AG08396 (cell line): ENCODE measurements around the gene ZGLP1.
A peak's percentile ranks its signal among the peaks of the same experiment; 100 is the strongest.

ENCODE experiments used
- DNase-seq: peaks from one replicate; pipeline ENCODE4 v3.0.0; 2012; ENCODE audit warnings: low spot score, mixed read lengths

Gene ZGLP1

DNA sequence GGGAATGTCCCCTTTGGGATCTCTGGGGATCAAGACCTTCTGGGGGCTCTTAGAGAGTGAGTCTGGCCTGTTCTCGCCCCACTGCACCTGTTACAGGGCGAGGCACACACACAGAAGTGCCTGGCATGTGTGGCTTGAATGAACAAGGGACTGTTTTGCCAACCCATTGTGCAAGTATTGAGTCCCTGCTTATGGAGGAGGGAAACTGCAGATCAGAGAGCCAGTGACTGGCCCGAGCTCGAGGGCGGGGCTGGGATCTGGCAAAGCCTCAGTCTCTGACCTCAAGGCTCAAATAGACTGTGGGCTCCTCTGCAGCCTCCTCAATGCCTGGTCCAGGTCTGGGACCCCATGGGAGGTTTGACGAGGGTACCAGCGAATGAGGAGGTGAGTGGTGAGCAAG lies 18.2 kb upstream of the ZGLP1 start:
- peak; percentile 3 for DNase-seq

DNA sequence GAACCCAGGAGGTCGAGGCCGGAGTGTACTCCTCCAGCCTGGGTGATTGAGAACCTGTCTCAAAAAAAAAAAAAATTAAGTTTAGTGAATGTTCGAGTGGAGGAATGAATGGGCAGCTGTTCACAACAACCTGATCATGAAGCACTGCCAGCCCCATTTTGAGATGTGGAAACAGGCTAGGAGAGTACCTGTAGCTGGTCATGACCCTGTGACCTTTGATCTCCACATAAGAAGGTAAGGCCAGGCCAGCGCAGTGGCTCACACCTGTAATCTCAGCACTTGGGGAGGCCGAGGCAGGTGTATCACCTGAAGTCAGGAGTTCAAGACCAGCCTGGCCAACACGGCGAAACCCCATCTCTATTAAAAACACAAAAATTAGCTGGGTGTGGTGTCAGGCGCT lies 16.1 kb upstream of the ZGLP1 start:
- DNase-seq: no peak

DNA sequence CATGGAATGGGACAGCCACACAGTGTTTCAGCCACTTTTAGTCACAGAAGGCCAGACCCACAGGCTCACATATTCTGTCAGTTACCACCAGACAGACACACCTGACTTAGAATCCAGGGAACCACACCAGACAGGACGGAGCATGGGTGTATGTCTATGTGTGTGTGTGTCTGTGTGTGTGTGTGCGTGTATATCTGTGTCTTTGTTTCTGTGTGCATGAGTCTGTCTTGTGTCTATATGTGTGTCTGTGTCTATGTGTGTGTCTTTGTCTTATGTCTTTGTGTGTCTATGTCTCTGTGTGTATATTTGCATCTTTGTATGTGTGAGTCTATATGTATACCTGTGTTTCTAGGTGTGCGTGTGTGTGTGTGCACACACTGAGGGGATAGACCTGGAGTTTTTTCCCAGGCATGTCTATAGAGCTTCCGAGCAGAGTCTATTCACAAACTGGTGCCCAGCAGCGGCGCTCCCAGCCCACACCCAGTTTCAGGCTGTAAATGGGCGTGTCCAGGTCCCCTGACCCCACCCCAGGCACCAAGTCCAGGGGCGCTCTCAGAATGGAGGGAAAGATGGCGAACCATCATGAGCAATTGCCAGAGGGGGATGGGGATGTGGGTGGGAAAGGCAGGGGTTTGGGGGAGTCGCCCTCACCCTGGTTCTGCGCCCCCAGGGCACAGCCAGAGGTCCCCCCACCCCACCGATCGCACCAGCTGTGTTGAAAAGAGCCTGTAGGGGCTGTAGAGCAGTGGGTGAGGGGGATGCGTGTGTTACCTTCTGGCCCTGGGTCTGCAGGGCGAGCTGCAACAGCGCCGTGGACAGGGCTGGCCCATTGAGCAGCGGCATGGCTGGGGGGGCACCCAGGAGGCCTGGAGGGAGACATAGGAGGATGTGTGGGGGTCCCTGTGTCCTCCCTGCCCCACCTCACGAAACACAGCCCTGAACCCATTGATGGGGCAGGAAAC lies 12.5 kb upstream of the ZGLP1 start:
- peak; percentile 4 for DNase-seq

DNA sequence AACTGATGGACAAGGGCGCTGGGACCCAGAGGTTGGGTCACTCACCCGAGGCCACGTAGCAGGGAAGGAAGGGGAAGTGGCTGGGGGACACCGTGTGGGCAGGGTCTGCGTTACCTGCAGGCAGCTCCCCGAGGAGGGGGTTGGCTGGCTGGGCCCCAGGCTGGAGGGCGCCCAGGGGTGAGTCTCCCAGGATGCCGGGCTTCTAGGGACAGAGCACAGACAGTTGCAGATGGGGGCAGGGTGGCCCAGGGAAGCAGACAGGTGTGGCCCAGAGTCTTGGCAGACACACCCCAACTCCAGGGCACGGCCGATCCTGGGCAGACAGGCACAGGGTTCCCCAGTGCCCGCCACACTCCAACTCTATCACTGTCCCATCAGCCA lies 11.8 kb upstream of the ZGLP1 start:
- peak; percentile 3 for DNase-seq

DNA sequence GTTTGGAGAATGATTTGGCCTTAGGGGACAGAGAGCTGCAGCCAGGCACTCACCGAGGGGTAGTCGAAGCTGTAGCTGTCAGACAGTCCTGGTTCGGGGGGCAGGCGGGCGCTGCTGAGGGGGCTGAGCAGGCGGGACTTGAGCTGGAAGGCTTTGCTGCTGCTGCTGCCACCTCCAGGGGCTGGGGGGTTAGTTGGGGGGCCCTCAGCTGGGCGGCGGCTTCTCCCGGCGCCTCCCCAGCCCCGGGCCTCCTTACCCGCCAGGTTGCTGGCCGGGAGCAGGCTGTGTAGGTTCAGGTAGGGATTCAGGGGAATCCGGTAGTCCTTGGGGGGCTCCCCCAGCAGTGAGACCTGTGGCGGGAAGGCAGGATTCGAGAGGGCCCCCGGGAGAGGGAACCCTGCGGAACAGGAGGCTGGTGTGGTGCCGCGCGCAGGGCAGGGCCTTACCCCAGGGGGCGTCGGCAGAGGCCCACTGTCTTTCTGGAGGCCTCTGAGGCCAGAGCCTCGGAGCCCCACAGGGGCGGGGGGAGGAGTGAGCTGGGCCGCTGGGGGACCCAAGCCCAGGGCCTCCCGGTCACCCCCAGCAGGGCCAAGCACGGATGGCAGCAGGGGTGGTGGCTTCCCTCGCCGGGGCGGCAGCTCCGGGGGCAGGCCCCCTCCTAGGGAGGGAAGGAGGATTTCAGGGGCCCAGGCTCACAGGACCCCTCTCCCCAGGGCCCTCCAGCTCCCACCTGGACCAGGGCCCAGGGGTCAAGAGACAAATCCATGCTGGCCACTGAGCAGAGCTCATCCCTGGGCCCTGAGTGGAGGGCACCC lies 11.2 kb upstream of the ZGLP1 start:
- DNase-seq: peak; percentile 8

DNA sequence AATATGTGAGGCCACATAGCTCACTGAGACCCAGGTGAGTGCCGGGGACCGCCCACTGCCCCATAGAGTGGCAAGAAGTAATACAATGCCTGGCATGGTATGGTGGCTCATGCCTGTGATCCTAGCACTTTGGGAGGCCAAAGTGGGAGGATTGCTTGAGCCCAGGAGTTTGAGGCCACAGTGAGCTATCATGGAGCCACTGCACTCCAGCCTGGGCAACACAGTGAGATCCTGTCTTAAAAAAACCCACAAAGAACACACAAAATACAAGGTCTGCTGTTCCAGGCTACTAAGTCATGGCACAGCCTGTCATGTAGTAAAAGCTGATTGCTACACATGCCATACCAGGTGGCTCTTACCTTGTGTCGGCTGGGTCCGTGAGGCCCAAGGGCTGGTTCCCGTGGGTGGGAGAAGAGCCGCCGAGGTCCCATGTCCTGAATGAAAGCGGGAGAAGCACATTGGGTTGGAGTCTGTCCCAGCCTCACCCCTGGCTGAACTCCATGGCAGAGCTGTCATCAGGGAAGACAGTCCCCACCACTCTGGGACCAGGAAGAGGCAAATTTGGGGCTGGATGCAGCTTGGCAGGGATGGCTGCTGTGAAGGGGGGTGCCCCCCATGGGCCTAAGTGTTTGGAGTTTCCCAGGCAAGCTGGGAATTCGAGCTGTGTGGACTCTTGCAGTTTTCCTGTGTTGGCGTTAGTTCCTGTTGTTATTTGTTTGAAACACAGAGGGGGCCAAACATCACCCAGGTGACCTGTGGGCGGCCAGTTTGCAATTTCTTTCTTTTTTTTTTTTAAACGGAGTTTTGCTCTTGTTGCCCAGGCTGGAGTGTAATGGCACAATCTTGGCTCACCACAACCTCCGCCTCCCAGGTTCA lies 9.4 kb upstream of the ZGLP1 start:
- peak; percentile 1 for DNase-seq

DNA sequence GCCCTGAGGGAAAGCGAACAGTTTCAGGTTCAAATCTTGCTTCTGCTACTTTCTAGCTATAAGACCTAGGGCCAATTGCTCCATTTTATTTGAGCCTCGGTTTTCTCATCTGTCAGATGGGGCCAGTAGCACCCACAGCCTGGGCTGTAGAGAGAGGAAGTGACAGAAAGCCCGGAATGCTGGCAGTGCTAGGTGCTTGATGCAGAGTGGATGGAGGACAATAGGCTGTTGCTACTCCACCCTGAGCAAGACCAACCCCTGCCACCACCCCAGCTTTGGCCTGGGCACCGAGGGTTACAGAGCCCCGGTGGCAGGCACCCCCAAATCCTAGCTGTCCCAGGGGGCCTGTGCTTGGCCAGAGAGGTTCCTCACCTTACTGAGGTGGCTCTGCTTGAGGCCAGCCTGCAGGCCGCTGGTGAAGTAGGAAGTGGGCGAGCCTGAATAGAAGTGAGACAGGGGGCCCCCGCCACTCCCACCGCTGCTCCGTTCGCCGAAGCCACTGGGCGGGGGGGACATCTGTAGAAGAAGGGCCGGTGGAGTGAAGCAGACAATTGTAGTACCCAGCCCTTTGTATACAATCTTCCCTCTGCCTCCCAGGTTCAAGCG lies 8.3 kb upstream of the ZGLP1 start:
- no peak for DNase-seq

DNA sequence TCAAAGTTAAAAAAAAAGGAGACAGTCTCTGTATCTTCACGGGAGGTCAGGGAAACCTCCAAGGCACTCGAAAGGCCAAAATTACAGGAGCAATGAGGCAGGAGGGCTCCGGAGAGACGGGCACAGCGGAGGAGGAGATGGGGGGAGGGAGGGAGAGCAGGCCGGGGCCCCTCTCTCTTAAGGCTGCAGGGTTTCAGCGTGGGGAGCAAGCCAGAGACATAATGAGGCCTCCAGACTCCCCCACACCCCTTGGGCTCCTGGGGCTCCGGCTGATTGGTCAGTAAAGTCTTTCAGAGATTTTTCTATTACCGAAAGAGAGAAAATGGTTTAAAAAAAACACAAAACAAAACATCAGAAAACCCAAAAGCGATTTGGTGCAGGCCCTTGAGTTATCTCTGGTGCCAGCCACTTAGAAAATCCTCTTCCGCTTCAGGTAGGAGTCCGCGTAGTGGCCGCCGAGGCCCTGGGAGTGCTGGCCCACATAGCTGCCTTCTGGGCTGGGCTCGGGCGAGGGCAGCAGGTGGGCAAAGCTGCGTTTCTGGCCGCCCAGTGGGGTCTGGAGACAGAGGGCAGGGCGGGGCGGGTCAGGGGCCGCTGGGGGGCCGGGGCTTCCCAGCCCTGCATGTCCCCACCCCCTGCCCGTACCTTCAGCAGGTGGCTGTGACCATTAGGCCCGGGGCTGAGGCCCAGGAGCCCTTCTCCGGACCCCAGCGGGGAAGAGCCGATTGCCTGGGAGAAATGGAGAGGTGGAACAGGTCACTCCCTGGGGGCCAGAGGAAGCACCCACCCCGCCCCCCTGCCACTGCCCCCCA lies 7.6 kb upstream of the ZGLP1 start:
- DNase-seq: no peak

DNA sequence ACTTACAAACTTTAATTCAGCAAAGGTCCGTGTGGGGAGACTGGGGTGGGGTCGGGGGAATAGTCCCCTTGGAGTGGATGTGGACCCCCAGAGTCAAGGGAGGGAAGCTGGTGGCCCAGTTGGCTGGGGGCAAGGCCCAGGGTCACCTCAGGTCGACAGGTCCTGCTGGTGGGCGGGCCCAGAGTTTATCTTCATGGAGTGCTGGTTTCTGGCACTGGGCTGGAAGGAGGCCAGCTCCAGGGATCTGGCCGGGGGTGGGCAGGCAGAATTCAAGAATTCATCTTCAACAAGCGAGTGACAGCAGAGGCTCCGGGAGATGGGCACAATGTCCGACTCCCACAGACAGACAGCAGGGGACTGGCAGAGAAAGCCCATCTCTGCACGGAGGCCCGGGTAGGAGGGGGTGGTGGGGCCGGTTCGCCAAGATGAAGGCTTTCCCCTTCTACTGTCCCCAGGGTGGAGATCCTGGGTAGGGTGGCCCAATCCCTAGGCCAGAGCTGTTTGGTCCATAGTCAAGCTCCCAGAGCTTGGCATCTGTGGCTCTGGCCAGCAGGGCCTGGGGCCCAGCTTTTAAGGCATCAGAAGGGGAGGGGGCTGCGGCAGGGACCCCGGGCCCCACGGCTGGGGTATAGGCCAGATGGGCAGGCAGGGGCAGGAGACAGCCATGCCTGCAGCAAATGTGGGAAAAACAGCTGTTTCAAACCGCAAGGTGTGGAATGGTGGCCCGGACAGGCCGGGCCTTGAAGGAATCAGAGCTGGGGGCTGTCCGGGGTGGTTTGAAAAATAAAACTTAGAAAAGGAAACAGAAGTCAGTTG lies 6.8 kb upstream of the ZGLP1 start:
- no peak for DNase-seq

DNA sequence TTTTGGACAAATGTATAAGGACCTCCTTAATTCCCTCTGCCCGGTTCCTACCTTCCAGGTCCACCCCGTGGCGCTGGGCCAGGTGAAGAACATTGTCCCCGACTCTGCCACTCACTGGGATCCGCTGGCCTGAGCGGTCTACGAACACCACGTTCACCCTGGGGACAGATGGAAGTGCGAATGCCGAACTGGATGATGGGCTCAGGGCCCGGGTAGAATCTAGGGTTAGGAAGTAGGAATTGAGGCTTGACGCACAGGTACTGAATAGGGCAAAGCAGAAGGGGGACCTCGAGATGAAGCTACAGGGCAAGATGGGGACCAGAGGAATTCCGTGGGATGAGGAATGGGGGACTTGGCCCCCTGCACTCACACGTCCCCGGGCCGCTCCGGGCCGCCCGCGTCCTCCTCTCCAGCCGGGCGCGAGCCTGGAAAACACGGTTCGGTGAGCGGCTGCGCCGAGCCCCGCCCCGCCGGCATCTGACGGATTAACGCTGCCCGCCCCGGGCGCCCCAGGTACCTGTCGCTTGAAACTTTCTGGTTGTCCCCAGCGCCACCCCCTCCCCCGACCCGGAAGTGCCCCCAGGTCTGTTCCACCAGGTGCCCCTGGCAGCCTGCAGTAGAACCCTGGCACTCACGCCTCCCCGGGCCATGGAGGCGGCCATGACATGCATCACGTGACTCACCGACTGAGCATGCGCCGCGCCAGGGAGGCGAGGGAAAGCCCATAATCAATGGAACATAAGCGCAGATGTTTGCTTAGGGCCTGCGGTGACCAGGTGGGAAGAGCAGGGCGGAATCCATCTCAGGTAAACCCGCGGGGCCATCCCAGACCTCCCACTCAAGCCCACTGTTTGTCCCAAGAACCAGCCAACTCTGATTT lies 6.0 kb upstream of the ZGLP1 start, which contains the start of gene FDX2:
FDX2 (minus strand) TSS at position 681 of the 880 bp plus-strand sequence; CDS start at position 662, 19 bp downstream.
- peak; percentile 96 for DNase-seq

DNA sequence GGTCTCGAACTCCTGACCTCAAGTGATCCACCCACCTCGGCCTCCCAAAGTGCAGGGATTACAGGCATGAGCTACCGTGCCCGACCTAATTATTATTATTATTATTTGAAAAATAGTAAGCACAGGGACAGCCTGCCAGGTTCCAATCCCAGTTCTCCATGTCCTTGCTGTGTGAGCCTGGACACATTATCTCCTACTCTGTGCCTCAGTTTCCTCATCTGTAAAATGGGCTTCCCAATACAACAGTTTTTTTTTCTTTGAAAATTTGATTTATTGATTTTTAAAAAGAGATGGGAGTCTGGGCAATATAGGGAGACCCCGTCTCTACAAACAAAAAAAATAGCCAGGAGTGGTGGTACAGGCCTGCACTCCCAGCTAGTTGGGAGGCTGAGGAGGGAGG lies 3.3 kb downstream of the ZGLP1 start:
- DNase-seq: no peak

DNA sequence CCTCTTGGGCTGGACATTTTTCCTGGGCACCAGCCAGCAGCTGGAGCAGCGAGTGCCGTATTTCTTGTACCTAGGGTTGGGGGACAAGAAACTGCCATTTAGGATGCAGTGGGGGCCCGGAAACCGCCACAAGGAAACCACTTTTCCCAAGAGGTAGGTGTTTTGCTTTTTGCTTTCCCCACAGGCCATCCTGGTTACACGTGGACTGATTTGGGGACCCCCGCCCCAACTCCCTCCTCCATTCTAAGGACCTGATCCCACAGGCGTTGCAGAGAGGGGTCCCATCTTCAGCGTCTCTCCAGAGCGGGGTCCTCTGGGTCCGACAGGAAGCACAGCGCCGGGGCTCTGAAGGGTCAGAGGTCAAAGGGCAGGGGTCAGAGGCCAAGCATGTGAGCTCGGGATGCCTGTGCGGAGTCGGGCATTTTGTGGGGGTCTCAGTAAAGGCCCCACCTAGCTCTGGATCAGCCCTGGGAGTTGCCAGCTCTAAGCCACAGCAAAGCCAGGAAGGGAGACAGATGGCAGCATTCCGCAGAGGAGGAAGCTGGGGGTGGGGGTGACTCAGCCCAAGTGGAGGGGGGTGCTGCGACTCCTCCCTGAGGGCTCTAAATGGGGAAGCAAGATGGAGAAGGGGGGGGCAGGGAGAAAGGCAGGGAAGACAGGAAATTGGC lies 4.3 kb downstream of the ZGLP1 start:
- no peak for DNase-seq

DNA sequence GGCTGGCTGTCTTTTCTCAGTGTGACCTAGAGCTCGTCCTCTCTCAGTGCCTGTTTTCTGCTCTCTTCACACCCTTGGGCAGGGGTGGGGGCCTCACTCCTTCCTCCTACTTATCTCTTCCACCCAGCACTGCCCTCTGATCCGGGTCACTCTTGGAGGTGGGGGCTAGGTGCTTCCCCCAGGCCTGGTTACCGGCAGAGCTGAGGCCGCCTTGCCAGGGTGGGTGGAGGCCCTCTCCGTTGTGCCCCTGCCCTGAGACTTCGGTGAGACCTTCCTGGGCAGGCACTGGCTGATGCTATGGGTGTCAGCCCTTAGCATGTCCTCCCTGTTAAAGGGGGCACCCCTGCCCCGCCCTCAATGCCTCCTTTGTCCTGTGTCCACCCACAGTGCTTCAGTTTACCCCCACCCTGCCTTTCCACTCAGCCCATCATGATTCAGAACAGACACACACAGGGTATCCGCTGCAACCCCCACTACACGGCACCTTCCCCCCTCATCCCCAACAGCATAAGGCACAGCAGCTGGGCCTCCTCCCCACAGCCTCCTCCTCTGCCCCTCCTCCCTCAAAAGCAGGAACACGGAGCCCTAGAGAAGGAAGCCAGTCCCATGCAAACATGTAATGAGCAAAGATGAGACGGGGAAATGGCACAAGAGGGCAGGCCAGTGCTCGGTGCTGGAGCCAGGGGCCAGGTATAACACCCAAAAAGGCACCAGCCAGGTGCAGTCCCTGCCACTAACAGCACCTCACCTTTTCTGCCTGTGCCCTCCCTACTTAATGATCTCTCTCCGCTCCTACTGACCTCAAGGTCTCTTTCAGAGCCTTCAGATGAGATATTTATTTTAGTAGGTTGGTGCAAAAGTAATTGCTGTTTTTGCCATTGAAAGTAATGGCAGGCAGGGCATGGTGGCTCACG lies 9.8 kb downstream of the ZGLP1 start:
- no peak for DNase-seq

DNA sequence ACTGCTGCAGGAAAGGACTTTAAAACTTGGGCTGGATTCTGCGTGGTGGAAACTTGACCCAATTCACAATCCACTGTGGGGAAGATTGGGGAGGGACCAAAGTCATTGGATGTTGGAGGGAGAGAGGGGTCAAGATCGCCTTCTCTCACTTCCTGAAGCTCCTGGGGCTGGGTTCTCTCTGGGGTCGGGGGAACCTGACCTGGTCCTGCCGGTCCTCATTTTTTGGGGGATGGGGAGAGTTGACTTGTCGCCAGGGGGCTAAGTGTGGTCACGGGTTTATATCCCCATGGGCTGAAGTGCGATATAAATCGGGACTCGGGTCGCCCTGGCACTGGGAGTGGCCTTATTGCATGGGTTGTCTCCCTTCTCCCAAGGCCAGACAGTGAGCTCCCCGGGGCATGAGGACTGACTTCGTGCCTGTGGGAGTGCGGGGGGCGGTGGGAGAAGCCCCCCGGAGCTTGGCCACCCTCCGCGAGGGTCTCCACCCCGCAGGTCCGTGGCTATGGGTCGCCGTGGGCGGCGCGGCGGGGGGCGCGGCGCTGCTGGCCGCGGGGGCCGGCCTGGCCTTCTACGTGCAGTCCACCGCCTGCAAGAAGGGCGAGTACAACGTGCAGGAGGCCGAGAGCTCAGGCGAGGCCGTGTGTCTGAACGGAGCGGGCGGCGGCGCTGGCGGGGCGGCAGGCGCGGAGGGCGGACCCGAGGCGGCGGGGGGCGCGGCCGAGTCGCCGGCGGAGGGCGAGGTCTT lies 13.6 kb downstream of the ZGLP1 start:
- no peak for DNase-seq

DNA sequence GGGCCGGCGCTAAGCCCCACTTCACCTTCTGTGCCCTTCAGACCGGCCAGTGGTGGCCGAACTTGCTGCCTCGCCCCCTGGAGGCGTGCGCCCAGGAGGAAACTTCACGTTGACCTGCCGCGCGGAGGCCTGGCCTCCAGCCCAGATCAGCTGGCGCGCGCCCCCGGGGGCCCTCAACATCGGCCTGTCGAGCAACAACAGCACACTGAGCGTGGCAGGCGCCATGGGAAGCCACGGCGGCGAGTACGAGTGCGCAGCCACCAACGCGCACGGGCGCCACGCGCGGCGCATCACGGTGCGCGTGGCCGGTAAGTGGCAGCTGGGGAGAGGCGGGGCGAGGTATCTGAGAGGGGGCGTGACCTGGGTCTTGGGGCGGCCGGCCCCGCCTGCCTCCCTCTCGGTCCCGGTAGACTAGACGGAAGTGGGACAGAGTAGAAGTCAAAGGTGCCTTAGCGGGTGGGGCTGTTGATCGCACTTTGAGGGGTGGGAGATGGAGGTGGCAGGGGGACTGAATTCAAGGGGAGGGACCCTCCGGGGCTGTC lies 14.2 kb downstream of the ZGLP1 start:
- DNase-seq: no peak

DNA sequence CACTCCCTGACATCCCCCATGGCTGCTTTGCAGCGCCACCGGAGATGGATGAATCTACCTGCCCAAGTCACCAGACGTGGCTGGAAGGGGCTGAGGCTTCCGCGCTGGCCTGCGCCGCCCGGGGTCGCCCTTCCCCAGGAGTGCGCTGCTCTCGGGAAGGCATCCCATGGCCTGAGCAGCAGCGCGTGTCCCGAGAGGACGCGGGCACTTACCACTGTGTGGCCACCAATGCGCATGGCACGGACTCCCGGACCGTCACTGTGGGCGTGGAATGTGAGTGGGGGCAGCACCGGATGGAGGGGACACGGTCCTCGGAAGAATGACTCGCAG lies 15.3 kb downstream of the ZGLP1 start:
- DNase-seq: no peak
